DOHH2 (cell line): ENCODE data around the gene MFN1.

ENCODE experiments used
- H3F3A ChIP-seq: fragments of 200-600 bp; sonication (generic), shearing (Covaris generic); 2 replicates; pipeline ENCODE4 v1.6.0; 2016; ENCODE audit warnings: antibody characterized with exemption, mild to moderate bottlenecking; ENCODE audit not compliant: control insufficient read depth, insufficient read depth
- H3K27ac ChIP-seq: fragments of 200-600 bp; sonication (generic); 2 replicates; pipeline ENCODE4 v1.5.1; 2014; ENCODE audit warnings: low read depth, mild to moderate bottlenecking, low read length, moderate library complexity
- H3K27me3 ChIP-seq: fragments of 200-600 bp; sonication (generic); 2 replicates; pipeline ENCODE4 v1.6.1; 2014; ENCODE audit warnings: mild to moderate bottlenecking, low read length, mixed read lengths; ENCODE audit not compliant: control insufficient read depth
- H3K36me3 ChIP-seq: fragments of 200-600 bp; sonication (generic); 2 replicates; pipeline ENCODE4 v1.6.1; 2014; ENCODE audit warnings: mild to moderate bottlenecking, low read length, moderate library complexity, mixed read lengths; ENCODE audit not compliant: control insufficient read depth
- H3K4me1 ChIP-seq: fragments of 200-600 bp; sonication (generic); 2 replicates; pipeline ENCODE4 v1.6.1; 2014; ENCODE audit warnings: mild to moderate bottlenecking, low read length, mixed read lengths; ENCODE audit not compliant: control insufficient read depth
- H3K4me2 ChIP-seq: fragments of 200-600 bp; sonication (generic); 2 replicates; pipeline ENCODE4 v1.6.0; 2014; ENCODE audit warnings: mild to moderate bottlenecking, low read length, moderate library complexity
- H3K4me3 ChIP-seq: fragments of 200-600 bp; sonication (generic); 2 replicates; pipeline ENCODE4 v1.5.1; 2014; ENCODE audit warnings: mild to moderate bottlenecking, low read length, mixed read lengths
- H3K79me2 ChIP-seq: fragments of 200-600 bp; sonication (generic); 2 replicates; pipeline ENCODE4 v1.6.1; 2014; ENCODE audit warnings: mild to moderate bottlenecking, low read length, mixed read lengths; ENCODE audit not compliant: control insufficient read depth
- H3K9me2 ChIP-seq: fragments of 200-600 bp; sonication (generic); replicated peaks from 2 replicates; pipeline ENCODE4 v1.6.1; 2014; ENCODE audit warnings: mild to moderate bottlenecking, low read length, mixed read lengths; ENCODE audit not compliant: control insufficient read depth
- H3K9me3 ChIP-seq: fragments of 200-600 bp; sonication (generic); 2 replicates; pipeline ENCODE4 v1.6.1; 2014; ENCODE audit warnings: antibody characterized with exemption, low read length, mixed read lengths; ENCODE audit not compliant: control insufficient read depth, insufficient read depth
- H4K20me1 ChIP-seq: fragments of 200-600 bp; sonication (generic); 2 replicates; pipeline ENCODE4 v1.6.0; 2014; ENCODE audit warnings: low read depth, mild to moderate bottlenecking, antibody characterized with exemption, low read length, moderate library complexity; ENCODE audit not compliant: control insufficient read depth, insufficient read depth
- CTCF ChIP-seq: fragments of 200-600 bp; sonication (generic); IDR thresholded peaks from one replicate; pipeline ENCODE4 v1.5.1; 2014; ENCODE audit warnings: antibody characterized with exemption, mild to moderate bottlenecking, low read depth, low read length; ENCODE audit not compliant: poor library complexity, severe bottlenecking
- EZH2phosphoT487 ChIP-seq: fragments of 200-600 bp; sonication (generic); IDR thresholded peaks from 2 replicates; pipeline ENCODE4 v1.6.1; 2017; ENCODE audit warnings: borderline replicate concordance, mild to moderate bottlenecking, antibody characterized with exemption, low read length, moderate library complexity, mixed read lengths

MFN1 gene

GRCh38 chr3:179332240-179332639 is 15.3 kb upstream of the MFN1 start:
- no peak for TF ChIP-seq EZH2phosphoT487
- no peak for TF ChIP-seq CTCF
- Histone ChIP-seq H3K36me3 (peaks cover 95% of the 10 kb centered on the region), H3K9me2 (no peaks in the 10 kb centered on the region), H3K79me2 (peaks cover 77% of the 10 kb centered on the region), H4K20me1 (peaks cover 24% of the 10 kb centered on the region; the same call in 1 of the 2 replicates), H3K4me1 (no peaks in the 10 kb centered on the region), H3K4me3 (no peak overlapping the region), H3K4me2 (no peak overlapping the region), H3K27me3 (no peaks in the 10 kb centered on the region), H3K27ac (no peak overlapping the region), H3K9me3 (no peaks in the 10 kb centered on the region), H3F3A (peaks cover 24% of the 10 kb centered on the region)

DNA sequence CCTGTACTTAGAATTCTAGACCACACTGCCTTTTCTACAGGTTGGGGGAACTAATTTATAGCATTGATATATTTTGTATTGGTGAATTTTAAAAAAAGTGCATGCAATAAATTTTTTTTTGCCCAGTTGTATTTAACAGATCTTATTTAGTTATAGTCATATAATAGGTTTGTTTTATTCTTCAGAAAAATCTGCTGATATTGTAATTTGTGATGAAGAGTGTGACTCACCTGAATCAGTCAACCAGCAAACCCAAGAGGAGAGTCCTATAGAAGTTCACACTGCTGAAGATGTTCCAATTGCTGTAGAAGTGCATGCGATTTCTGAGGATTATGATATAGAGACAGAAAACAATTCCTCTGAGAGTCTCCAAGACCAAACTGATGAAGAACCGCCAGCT is 14.4 kb upstream of the MFN1 start:
- Histone ChIP-seq H3K27ac (no peak overlapping the region), H3K4me1 (no peaks in the 10 kb centered on the region), H3K4me2 (no peak overlapping the region), H3K36me3 (peaks cover 87% of the 10 kb centered on the region), H3K79me2 (peaks cover 68% of the 10 kb centered on the region), H3K27me3 (no peaks in the 10 kb centered on the region), H3K9me2 (no peaks in the 10 kb centered on the region), H3K9me3 (no peaks in the 10 kb centered on the region), H3K4me3 (no peak overlapping the region), H3F3A (peaks cover 17% of the 10 kb centered on the region), H4K20me1 (peaks cover 16% of the 10 kb centered on the region; the same call in 1 of the 2 replicates)
- TF ChIP-seq CTCF (no peak), EZH2phosphoT487 (no peak)

GRCh38 chr3:179336345-179336929 is 11.1 kb upstream of the MFN1 start:
- H3F3A ChIP-seq = peaks cover 30% of the 10 kb centered on the region
- peaks cover 15% of the 10 kb centered on the region; the same call in 1 of the 2 replicates for H4K20me1 ChIP-seq
- TF ChIP-seq CTCF (no peak), EZH2phosphoT487 (no peak)
- H3K9me2 ChIP-seq = no peaks in the 10 kb centered on the region
- no peak overlapping the region for H3K27ac ChIP-seq
- no peaks in the 10 kb centered on the region for H3K27me3 ChIP-seq
- no peaks in the 10 kb centered on the region for H3K9me3 ChIP-seq
- H3K4me2 ChIP-seq = no peak overlapping the region
- H3K4me3 ChIP-seq = no peak overlapping the region
- H3K4me1 ChIP-seq = no peaks in the 10 kb centered on the region
- H3K79me2 ChIP-seq = peaks cover 47% of the 10 kb centered on the region
- peaks cover 58% of the 10 kb centered on the region for H3K36me3 ChIP-seq
